SK-N-SH treated with all-trans-retinoic acid at 6 μM for 48 hours (cell line): ENCODE results near the gene RASGRP3.

Experiments
- ATAC-seq: fragments of 200-7000 bp; cut with Tn5 transposase; 3 replicates; pipeline ENCODE4 v1.9.1; 2020; ENCODE audit warnings: mild to moderate bottlenecking, moderate library complexity
- ARNTL ChIP-seq: fragments of 450-650 bp; formaldehyde crosslinking; IDR thresholded peaks from 2 replicates; pipeline ENCODE4 v1.5.0; 2020; ENCODE audit warnings: low read depth, mild to moderate bottlenecking, moderate library complexity, borderline replicate concordance
- BACH2 ChIP-seq: fragments of 250-450 bp; sonication (Bioruptor Pico); IDR thresholded peaks from 2 replicates; pipeline ENCODE4 v1.9.0; 2021; ENCODE audit warnings: mild to moderate bottlenecking, borderline replicate concordance
- CREB5 ChIP-seq: fragments of 250-450 bp; sonication (Bioruptor Pico); IDR thresholded peaks from 2 replicates; pipeline ENCODE4 v1.5.1; 2020; ENCODE audit warnings: low read depth, mild to moderate bottlenecking, moderate library complexity
- CSDC2 ChIP-seq: fragments of 250-450 bp; sonication (Bioruptor Pico); IDR thresholded peaks from 2 replicates; pipeline ENCODE4 v1.5.0; 2020; ENCODE audit warnings: mild to moderate bottlenecking, moderate library complexity
- CSRNP3 ChIP-seq: fragments of 250-450 bp; sonication (Bioruptor Pico); IDR thresholded peaks from 2 replicates; pipeline ENCODE4 v1.5.1; 2021; ENCODE audit warnings: mild to moderate bottlenecking, moderate library complexity
- ESRRG ChIP-seq: fragments of 250-450 bp; sonication (Bioruptor Pico); IDR thresholded peaks from 2 replicates; pipeline ENCODE4 v1.6.1; 2021; ENCODE audit warnings: mild to moderate bottlenecking
- GLIS3 ChIP-seq: fragments of 250-450 bp; sonication (Bioruptor Pico); IDR thresholded peaks from 2 replicates; pipeline ENCODE4 v1.5.0; 2020; ENCODE audit warnings: mild to moderate bottlenecking, moderate library complexity
- ISL1 ChIP-seq: fragments of 250-450 bp; sonication (Bioruptor Pico); IDR thresholded peaks from 2 replicates; pipeline ENCODE4 v2.1.2; 2022; ENCODE audit warnings: mild to moderate bottlenecking, moderate library complexity
- OSR1 ChIP-seq: fragments of 250-450 bp; sonication (Bioruptor Pico); IDR thresholded peaks from 2 replicates; pipeline ENCODE4 v1.8.0; 2022; ENCODE audit warnings: moderate library complexity, mild to moderate bottlenecking, inconsistent platforms
- PATZ1 ChIP-seq: fragments of 250-450 bp; sonication (Bioruptor Pico); IDR thresholded peaks from 2 replicates; pipeline ENCODE4 v1.8.0; 2020; ENCODE audit warnings: mild to moderate bottlenecking, moderate library complexity, borderline replicate concordance
- PPARA ChIP-seq: fragments of 250-450 bp; sonication (Bioruptor Pico); IDR thresholded peaks from 2 replicates; pipeline ENCODE4 v1.5.0; 2020; ENCODE audit warnings: mild to moderate bottlenecking, borderline replicate concordance
- RARB ChIP-seq: fragments of 250-450 bp; sonication (Bioruptor Pico); IDR thresholded peaks from 2 replicates; pipeline ENCODE4 v1.8.0; 2021; ENCODE audit warnings: mild to moderate bottlenecking, moderate library complexity
- SNAI2 ChIP-seq: fragments of 250-450 bp; sonication (Bioruptor Pico); IDR thresholded peaks from 2 replicates; pipeline ENCODE4 v1.5.0; 2020; ENCODE audit warnings: mild to moderate bottlenecking, moderate library complexity
- TCF4 ChIP-seq: fragments of 250-450 bp; sonication (Bioruptor Pico); IDR thresholded peaks from 2 replicates; pipeline ENCODE4 v1.8.0; 2021; ENCODE audit warnings: mild to moderate bottlenecking, moderate library complexity, borderline replicate concordance
- TOX ChIP-seq: fragments of 250-450 bp; sonication (Bioruptor Pico); IDR thresholded peaks from 2 replicates; pipeline ENCODE4 v1.8.0; 2021; ENCODE audit warnings: mild to moderate bottlenecking, moderate library complexity, borderline replicate concordance
- TSHZ2 ChIP-seq: fragments of 250-450 bp; sonication (Bioruptor Pico); IDR thresholded peaks from 2 replicates; pipeline ENCODE4 v1.5.0; 2020; ENCODE audit warnings: mild to moderate bottlenecking, moderate library complexity
- ZC3H10 ChIP-seq: fragments of 250-450 bp; sonication (Bioruptor Pico); IDR thresholded peaks from 2 replicates; pipeline ENCODE4 v1.5.1; 2021; ENCODE audit warnings: mild to moderate bottlenecking, moderate library complexity
- ZFP3 ChIP-seq: fragments of 250-450 bp; sonication (Bioruptor Pico); IDR thresholded peaks from 2 replicates; pipeline ENCODE4 v1.5.0; 2020; ENCODE audit warnings: mild to moderate bottlenecking, moderate library complexity
- ZFP30 ChIP-seq: fragments of 450-650 bp; formaldehyde crosslinking; IDR thresholded peaks from 2 replicates; pipeline ENCODE4 v1.5.0; 2022; ENCODE audit warnings: mild to moderate bottlenecking, moderate library complexity
- ZNF565 ChIP-seq: fragments of 450-650 bp; formaldehyde crosslinking; conservative IDR thresholded peaks from 2 replicates; pipeline ENCODE4 v1.5.0; 2020; ENCODE audit warnings: low read depth, mild to moderate bottlenecking, moderate library complexity
- ZNF70 ChIP-seq: fragments of 450-650 bp; formaldehyde crosslinking; IDR thresholded peaks from 2 replicates; pipeline ENCODE4 v1.5.0; 2020; ENCODE audit warnings: mild to moderate bottlenecking, moderate library complexity
- ZNF8 ChIP-seq: fragments of 450-650 bp; formaldehyde crosslinking; IDR thresholded peaks from 2 replicates; pipeline ENCODE4 v1.5.0; 2020; ENCODE audit warnings: mild to moderate bottlenecking, moderate library complexity

RASGRP3 gene

GRCh38 chr2:33495683-33496082, 19.2 kb downstream of the RASGRP3 start:
- TF ChIP-seq CSDC2 (CRISPR knock-in tag), result no peak
- TF ChIP-seq BACH2, result no peak
- no peak for TF ChIP-seq TCF4 (CRISPR knock-in tag)
- no peak for TF ChIP-seq ZNF565 (CRISPR knock-in tag)
- no peak for TF ChIP-seq ZFP30 (CRISPR knock-in tag)
- no peak for TF ChIP-seq GLIS3
- no peak for TF ChIP-seq SNAI2
- TF ChIP-seq PPARA (CRISPR knock-in tag), result no peak
- TF ChIP-seq CREB5 (CRISPR knock-in tag), result no peak
- no peak for TF ChIP-seq ZNF8 (CRISPR knock-in tag)
- TF ChIP-seq RARB (CRISPR knock-in tag), result no peak
- no peak for TF ChIP-seq ZNF70 (CRISPR knock-in tag)
- TF ChIP-seq ZFP3 (CRISPR knock-in tag), result no peak
- no peak for TF ChIP-seq ISL1 (CRISPR knock-in tag)
- no peak for TF ChIP-seq CSRNP3
- TF ChIP-seq TOX (CRISPR knock-in tag), result no peak
- TF ChIP-seq PATZ1 (CRISPR knock-in tag), result no peak
- 0 out of 3 replicates have a peak, but pooled peaks have one; percentile 4 for ATAC-seq

GRCh38 chr2:33496150-33496549, 19.7 kb downstream of the RASGRP3 start:
- peak; percentile 74 for ATAC-seq
- TF ChIP-seq ISL1 (CRISPR knock-in tag) (peak; percentile 35), CSDC2 (CRISPR knock-in tag) (no peak)

GRCh38 chr2:33496726-33497125, 20.3 kb downstream of the RASGRP3 start:
- no peak for ATAC-seq
- TF ChIP-seq TCF4 (CRISPR knock-in tag) (no peak), OSR1 (CRISPR knock-in tag) (no peak), TOX (CRISPR knock-in tag) (no peak), BACH2 (no peak), ZC3H10 (CRISPR knock-in tag) (no peak)

GRCh38 chr2:33497221-33497650, 20.8 kb downstream of the RASGRP3 start:
- ATAC-seq, result no peak
- TF ChIP-seq ZFP30 (CRISPR knock-in tag), result no peak

- ATAC-seq, result peak; percentile 53
- no peak for TF ChIP-seq ARNTL
- TF ChIP-seq TSHZ2, result no peak
- no peak for TF ChIP-seq CSDC2 (CRISPR knock-in tag)
- no peak for TF ChIP-seq CSRNP3
- no peak for TF ChIP-seq PATZ1 (CRISPR knock-in tag)
- no peak for TF ChIP-seq ZNF70 (CRISPR knock-in tag)
- TF ChIP-seq ESRRG, result no peak
- no peak for TF ChIP-seq ZNF565 (CRISPR knock-in tag)
- no peak for TF ChIP-seq ZNF8 (CRISPR knock-in tag)
- no peak for TF ChIP-seq TOX (CRISPR knock-in tag)
- TF ChIP-seq PPARA (CRISPR knock-in tag), result no peak
- no peak for TF ChIP-seq ISL1 (CRISPR knock-in tag)
- TF ChIP-seq RARB (CRISPR knock-in tag), result no peak
- no peak for TF ChIP-seq ZFP30 (CRISPR knock-in tag)
Observed at GRCh38 chr2:33498291-33498956, 22.0 kb downstream of the RASGRP3 start.
